Keratinocyte (primary cell): ENCODE data around the gene C1orf87. TPM values are rescaled to one million over a fixed set of nuclear protein-coding genes. Genes with fewer than 3 reads are reported as not detected.

Experiments
- DNase-seq: peaks from one replicate; pipeline ENCODE4 v3.0.0-alpha.2; 2011; ENCODE audit warnings: low read depth, missing footprints, low spot score
- FAIRE-seq: peaks from 2 replicates; lab custom pipeline; 2011; peaks lifted over from hg19 to GRCh38; lab: Jason Lieb, UNC
- H2AFZ ChIP-seq: 2 replicates; pipeline ENCODE4 v1.6.0; 2012; ENCODE audit warnings: low read length, control low read depth, inconsistent platforms; ENCODE audit not compliant: control insufficient read depth
- H3K27ac ChIP-seq: 2 replicates; pipeline ENCODE4 v1.5.1; 2011; ENCODE audit warnings: low read length; ENCODE audit not compliant: control insufficient read depth, insufficient read depth
- H3K27me3 ChIP-seq: 3 replicates; pipeline ENCODE4 v1.6.0; 2011; ENCODE audit warnings: low read length; ENCODE audit not compliant: control insufficient read depth, insufficient read depth; ENCODE audit errors: extremely low read depth
- H3K36me3 ChIP-seq, 2 experiments: 2 replicates in 1 of 2; 3 replicates in 1 of 2; pipeline ENCODE4 v1.5.1; 2011; ENCODE audit warnings: low read length in 2 of 2, mild to moderate bottlenecking in 1 of 2; ENCODE audit not compliant: control insufficient read depth in 2 of 2, insufficient read depth in 2 of 2; ENCODE audit errors: extremely low read depth in 1 of 2
- H3K4me1 ChIP-seq: 3 replicates; pipeline ENCODE4 v1.5.1; 2011; ENCODE audit warnings: low read length; ENCODE audit not compliant: control insufficient read depth, insufficient read depth; ENCODE audit errors: extremely low read depth
- H3K4me2 ChIP-seq: 3 replicates; pipeline ENCODE4 v1.6.0; 2011; ENCODE audit warnings: low read depth, low read length; ENCODE audit not compliant: control insufficient read depth, insufficient read depth; ENCODE audit errors: extremely low read depth
- H3K4me3 ChIP-seq, 3 experiments: fragments of 200-600 bp in 1 of 3; sonication (generic) in 1 of 3; 2 replicates in 2 of 3; 3 replicates in 1 of 3; pipeline ENCODE4 v1.5.1; 2011 to 2016; ENCODE audit warnings: low read length in 3 of 3, mild to moderate bottlenecking in 3 of 3, control low read depth in 2 of 3, inconsistent platforms in 1 of 3, low read depth in 1 of 3, mixed read lengths in 1 of 3, mixed run types in 1 of 3, moderate library complexity in 1 of 3; ENCODE audit not compliant: control insufficient read depth in 2 of 3, insufficient read depth in 2 of 3; ENCODE audit errors: extremely low read depth in 1 of 3
- H3K79me2 ChIP-seq: 2 replicates; pipeline ENCODE4 v1.6.0; 2012; ENCODE audit warnings: low read length; ENCODE audit not compliant: control insufficient read depth, insufficient read depth
- H3K9ac ChIP-seq: 3 replicates; pipeline ENCODE4 v1.6.0; 2011; ENCODE audit warnings: low read length; ENCODE audit not compliant: control insufficient read depth, insufficient read depth; ENCODE audit errors: extremely low read depth
- H3K9me1 ChIP-seq: 3 replicates; pipeline ENCODE4 v1.6.0; 2011; ENCODE audit warnings: low read length; ENCODE audit not compliant: control insufficient read depth, insufficient read depth; ENCODE audit errors: extremely low read depth
- H3K9me3 ChIP-seq: 2 replicates; pipeline ENCODE4 v1.5.1; 2012; ENCODE audit warnings: low read depth, low read length; ENCODE audit not compliant: control insufficient read depth
- H4K20me1 ChIP-seq: 3 replicates; pipeline ENCODE4 v1.6.0; 2011; ENCODE audit warnings: low read length; ENCODE audit not compliant: control insufficient read depth, insufficient read depth; ENCODE audit errors: extremely low read depth
- EZH2 ChIP-seq: IDR thresholded peaks from one replicate; pipeline ENCODE4 v1.6.1; 2012; ENCODE audit warnings: inconsistent platforms, mild to moderate bottlenecking, low read length, moderate library complexity
- dilution Hi-C: fragments of 300-500 bp; cut with MboI; formaldehyde crosslinking; loops from one replicate; pipeline ENCODE4 v1.7.0; 2020; ENCODE audit warnings: low sequenced_read_pairs; ENCODE audit not compliant: extremely low pct_ligation_motif_present
- polyA plus RNA-seq, 5 experiments: library from polyadenylated mRNA; depleted of rRNA in 3 of 5; stranded (reverse) in 3 of 5; stranded (forward) in 1 of 5; unstranded in 1 of 5; fragments of >200 nt; gene quantifications; 1 replicate in 1 of 5; 2 replicates in 3 of 5; 3 replicates in 1 of 5; pipeline versions ENCODE4 v1.2.1 to v1.2.3, GENCODE V29; 2011 to 2012; ENCODE audit warnings: missing spikeins in 2 of 5, low read depth in 1 of 5, low replicate concordance in 1 of 5
- TF ChIP-seq, protein P1 (sequence below), 3 experiments: IDR thresholded peaks in 1 of 3; conservative IDR thresholded peaks in 1 of 3; optimal IDR thresholded peaks in 1 of 3; 2 replicates in 2 of 3; 3 replicates in 1 of 3; pipeline versions ENCODE3 to v1.5.1; 2011; ENCODE audit warnings: low read length in 3 of 3, mild to moderate bottlenecking in 3 of 3, moderate library complexity in 2 of 3, control low read depth in 1 of 3, inconsistent platforms in 1 of 3; ENCODE audit not compliant: insufficient read depth in 2 of 3; ENCODE audit errors: extremely low read depth in 1 of 3

C1orf87 gene
- polyA plus RNA-seq, 1 donor (not counting 4 experiments of a cell fraction or from before 2014, with no cell fraction given) = not detected

DNA sequence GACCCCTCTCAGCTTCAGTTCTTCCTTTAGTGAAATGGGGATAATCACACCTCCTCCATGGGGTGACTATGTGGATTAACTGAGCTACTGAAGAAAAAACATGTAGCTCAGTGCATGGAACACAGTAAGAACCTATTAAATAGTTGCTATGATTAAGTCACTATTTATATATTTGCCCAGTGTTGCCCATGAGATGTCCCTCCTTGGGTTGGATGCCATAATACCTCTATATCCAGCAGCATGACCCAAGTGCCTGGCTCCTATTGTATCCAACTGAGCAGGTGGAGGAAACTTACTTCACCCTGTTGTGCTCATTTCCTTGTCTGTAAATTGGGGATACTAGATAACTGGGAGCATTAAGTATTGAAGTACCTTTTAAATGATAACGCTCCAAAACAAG is 99.9 kb downstream of the C1orf87 start:
- H3K9me1 ChIP-seq = no peaks in the 10 kb centered on the region
- dilution Hi-C loops = no loop called here
- H3K4me3 ChIP-seq = no peak overlapping the region
- no peaks in the 10 kb centered on the region for H3K4me1 ChIP-seq
- H3K27me3 ChIP-seq = no peaks in the 10 kb centered on the region
- no peaks in the 10 kb centered on the region for H3K36me3 ChIP-seq
- H3K27ac ChIP-seq = no peak overlapping the region
- H2AFZ ChIP-seq = no peak overlapping the region
- no peaks in the 10 kb centered on the region for H4K20me1 ChIP-seq
- no peak for FAIRE-seq
- no peaks in the 10 kb centered on the region for H3K79me2 ChIP-seq
- TF ChIP-seq, protein P1, sequence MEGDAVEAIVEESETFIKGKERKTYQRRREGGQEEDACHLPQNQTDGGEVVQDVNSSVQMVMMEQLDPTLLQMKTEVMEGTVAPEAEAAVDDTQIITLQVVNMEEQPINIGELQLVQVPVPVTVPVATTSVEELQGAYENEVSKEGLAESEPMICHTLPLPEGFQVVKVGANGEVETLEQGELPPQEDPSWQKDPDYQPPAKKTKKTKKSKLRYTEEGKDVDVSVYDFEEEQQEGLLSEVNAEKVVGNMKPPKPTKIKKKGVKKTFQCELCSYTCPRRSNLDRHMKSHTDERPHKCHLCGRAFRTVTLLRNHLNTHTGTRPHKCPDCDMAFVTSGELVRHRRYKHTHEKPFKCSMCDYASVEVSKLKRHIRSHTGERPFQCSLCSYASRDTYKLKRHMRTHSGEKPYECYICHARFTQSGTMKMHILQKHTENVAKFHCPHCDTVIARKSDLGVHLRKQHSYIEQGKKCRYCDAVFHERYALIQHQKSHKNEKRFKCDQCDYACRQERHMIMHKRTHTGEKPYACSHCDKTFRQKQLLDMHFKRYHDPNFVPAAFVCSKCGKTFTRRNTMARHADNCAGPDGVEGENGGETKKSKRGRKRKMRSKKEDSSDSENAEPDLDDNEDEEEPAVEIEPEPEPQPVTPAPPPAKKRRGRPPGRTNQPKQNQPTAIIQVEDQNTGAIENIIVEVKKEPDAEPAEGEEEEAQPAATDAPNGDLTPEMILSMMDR (optimal IDR thresholded peaks at IDR 0.05 in 1 of 3, IDR thresholded peaks at IDR 0.05 in 1 of 3, conservative IDR thresholded peaks at IDR 0.05 in 1 of 3; ENCODE audit: extremely low read depth in 1 of 3, insufficient read depth in 2 of 3, low read length in 3 of 3) = no peak
- TF ChIP-seq EZH2 = no peak
- no peak for DNase-seq
- H3K9me3 ChIP-seq = no peaks in the 10 kb centered on the region
- no peak overlapping the region for H3K9ac ChIP-seq
- no peak overlapping the region for H3K4me2 ChIP-seq

DNA sequence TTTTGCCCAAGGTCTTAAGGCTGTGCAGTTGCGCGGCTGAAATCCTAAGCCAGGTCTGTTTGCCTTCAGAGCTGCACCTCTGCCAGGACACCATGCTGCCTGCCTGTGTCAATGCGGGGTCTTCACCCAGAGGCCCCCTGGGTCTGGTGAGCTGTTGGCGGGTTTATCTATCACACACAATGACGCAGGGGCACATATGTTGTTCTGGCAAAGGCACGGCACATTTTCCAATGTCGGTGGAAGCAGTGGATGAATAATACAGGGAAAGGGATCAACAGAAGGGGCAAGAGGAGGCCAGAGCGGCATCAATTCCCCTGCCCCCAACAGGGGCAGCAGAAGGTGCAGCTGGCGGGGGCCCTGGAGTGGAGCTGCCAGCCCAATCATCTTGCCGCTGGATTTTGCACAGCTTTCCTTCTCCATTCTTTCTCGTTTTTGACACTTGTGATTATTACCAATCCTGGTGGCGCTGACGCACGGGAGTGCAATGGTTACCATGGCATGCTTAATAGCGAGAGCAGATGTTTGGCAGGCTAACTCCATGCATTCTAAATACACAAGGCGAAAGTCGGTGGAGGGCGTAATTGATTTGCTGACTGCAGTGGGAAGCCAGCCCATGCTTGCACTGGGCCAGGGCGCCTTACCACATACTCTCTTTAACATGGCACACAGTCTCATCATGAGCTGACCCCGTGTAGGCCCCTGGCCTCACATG is 101.2 kb downstream of the C1orf87 start:
- no peaks in the 10 kb centered on the region for H3K9me1 ChIP-seq
- no peaks in the 10 kb centered on the region for H3K79me2 ChIP-seq
- TF ChIP-seq, protein P1 (optimal IDR thresholded peaks at IDR 0.05 in 1 of 3, IDR thresholded peaks at IDR 0.05 in 1 of 3, conservative IDR thresholded peaks at IDR 0.05 in 1 of 3; ENCODE audit: extremely low read depth in 1 of 3, insufficient read depth in 2 of 3, low read length in 3 of 3) = no peak
- TF ChIP-seq EZH2 = no peak
- no peaks in the 10 kb centered on the region for H4K20me1 ChIP-seq
- DNase-seq (no peak), FAIRE-seq (no peak)
- H3K9ac ChIP-seq = no peak overlapping the region
- peaks cover 4% of the 10 kb centered on the region for H3K27me3 ChIP-seq
- no peaks in the 10 kb centered on the region for H3K4me1 ChIP-seq
- no peak overlapping the region for H2AFZ ChIP-seq
- no peak overlapping the region for H3K4me2 ChIP-seq
- H3K4me3 ChIP-seq = no peak overlapping the region
- no peaks in the 10 kb centered on the region for H3K9me3 ChIP-seq
- no peak overlapping the region for H3K27ac ChIP-seq
- dilution Hi-C loops = no loop called here
- no peaks in the 10 kb centered on the region for H3K36me3 ChIP-seq
